GM12878 (cell line): ENCODE results near the gene KIF1C. TPM values are rescaled to one million over a fixed set of nuclear protein-coding genes. Genes with fewer than 3 reads are reported as not detected.

Experiments used
- ATAC-seq: fragments of 200-7000 bp; cut with Tn5 transposase; 3 replicates; pipeline ENCODE4 v1.9.1; 2020; ENCODE audit warnings: mild to moderate bottlenecking, moderate library complexity
- BruUV-seq: library from RNA; stranded (reverse); fragments of 400-500 nt; replicated peaks from 2 replicates; lab custom pipeline; 2021; lab: Mats Ljungman, UMichigan
- CTCF ChIA-PET: fragments of 300-600 bp; sonication (Branson Sonifier 250); formaldehyde crosslinking; extraction: SDS; loops from one replicate; lab custom pipeline; 2021; ENCODE audit warnings: inconsistent platforms; lab: Yijun Ruan, JAX
- POLR2A ChIA-PET: fragments of 350-600 bp; formaldehyde crosslinking; extraction: SDS; loops from one replicate; lab custom pipeline; 2021; ENCODE audit warnings: inconsistent platforms; lab: Charles Lee
- RAD21 ChIA-PET: fragments of 300-600 bp; sonication (Branson Sonifier 250); formaldehyde crosslinking; loops from one replicate; lab custom pipeline; 2023; ENCODE audit warnings: antibody characterized with exemption; ENCODE audit not compliant: unreplicated experiment; lab: Charles Lee
- SMC1A ChIA-PET: fragments of 300-600 bp; sonication (Branson Sonifier 250); formaldehyde crosslinking; loops from one replicate; lab custom pipeline; 2023; ENCODE audit not compliant: unreplicated experiment, uncharacterized antibody; lab: Charles Lee
- DNase-seq: peaks from one replicate; pipeline ENCODE4 v3.0.0-alpha.2; 2011; ENCODE audit warnings: low read depth, low spot score
- FAIRE-seq: peaks from 3 replicates; lab custom pipeline; 2011; peaks lifted over from hg19 to GRCh38; lab: Jason Lieb, UNC
- H2AFZ ChIP-seq: 2 replicates; pipeline ENCODE4 v1.6.0; 2011; ENCODE audit warnings: low read depth, low read length, control low read depth; ENCODE audit not compliant: control insufficient read depth
- H3K27ac ChIP-seq: 2 replicates; pipeline ENCODE4 v1.5.1; 2011; ENCODE audit warnings: control low read depth; ENCODE audit not compliant: control insufficient read depth, insufficient read depth
- H3K27me3 ChIP-seq, 2 experiments: replicated peaks in 1 of 2; 2 replicates each; pipeline versions ENCODE4 v1.6.0 to v1.6.1; 2011; ENCODE audit warnings: low read length in 1 of 2; ENCODE audit not compliant: control insufficient read depth in 2 of 2, insufficient read depth in 2 of 2
- H3K36me3 ChIP-seq, 2 experiments: 2 replicates each; pipeline ENCODE4 v1.5.1; 2011; ENCODE audit warnings: low read length in 1 of 2; ENCODE audit not compliant: control insufficient read depth in 2 of 2, insufficient read depth in 2 of 2
- H3K4me1 ChIP-seq: 2 replicates; pipeline ENCODE4 v1.6.1; 2011; ENCODE audit warnings: mild to moderate bottlenecking, low read length, moderate library complexity, mixed read lengths; ENCODE audit not compliant: control insufficient read depth, insufficient read depth
- H3K4me2 ChIP-seq: 2 replicates; pipeline ENCODE4 v1.6.0; 2011; ENCODE audit warnings: control low read depth; ENCODE audit not compliant: control insufficient read depth, insufficient read depth
- H3K4me3 ChIP-seq: fragments of 200-600 bp; sonication (generic); 2 replicates; pipeline ENCODE4 v1.5.1; 2016
- H3K79me2 ChIP-seq: 2 replicates; pipeline ENCODE4 v1.6.0; 2011; ENCODE audit warnings: low read length; ENCODE audit not compliant: control insufficient read depth, insufficient read depth
- H3K9ac ChIP-seq: 2 replicates; pipeline ENCODE4 v1.8.0; 2011; ENCODE audit warnings: low read length, control low read depth, mixed read lengths; ENCODE audit not compliant: control insufficient read depth, insufficient read depth
- H3K9me3 ChIP-seq: replicated peaks from 3 replicates; pipeline ENCODE4 v1.5.1; 2011; ENCODE audit warnings: mild to moderate bottlenecking, low read length; ENCODE audit not compliant: control insufficient read depth, insufficient read depth
- H4K20me1 ChIP-seq: 2 replicates; pipeline ENCODE4 v1.6.0; 2011; ENCODE audit not compliant: control insufficient read depth, insufficient read depth
- EZH2 ChIP-seq: IDR thresholded peaks from 2 replicates; pipeline ENCODE4 v1.6.1; 2012; ENCODE audit warnings: low read depth, mild to moderate bottlenecking, control low read depth, inconsistent platforms, low read length, borderline replicate concordance; ENCODE audit not compliant: control insufficient read depth
- NBN ChIP-seq: fragments of 450-650 bp; IDR thresholded peaks from 2 replicates; pipeline ENCODE4 v1.6.1; 2016
- NR2F1 ChIP-seq: fragments of 450-650 bp; conservative IDR thresholded peaks from 2 replicates; pipeline ENCODE4 v1.6.1; 2017; ENCODE audit warnings: mild to moderate bottlenecking
- RCOR1 ChIP-seq: conservative IDR thresholded peaks from 2 replicates; pipeline ENCODE4 v1.6.1; 2012; ENCODE audit warnings: low read depth, low read length, improper control_type of control experiment
- RFX5 ChIP-seq: IDR thresholded peaks from 2 replicates; pipeline ENCODE4 v1.6.1; 2011; ENCODE audit warnings: low read depth, low read length, improper control_type of control experiment
- SMAD1 ChIP-seq: fragments of 450-650 bp; IDR thresholded peaks from 2 replicates; pipeline ENCODE4 v1.6.1; 2018; ENCODE audit warnings: mild to moderate bottlenecking, low read depth; ENCODE audit not compliant: partially characterized antibody
- SRF ChIP-seq, 2 experiments: IDR thresholded peaks; 2 replicates each; pipeline ENCODE4 v1.6.1; 2011; ENCODE audit warnings: low read depth in 2 of 2, low read length in 2 of 2, mild to moderate bottlenecking in 1 of 2, moderate library complexity in 1 of 2
- STAT1 ChIP-seq: fragments of 450-650 bp; conservative IDR thresholded peaks from 2 replicates; pipeline ENCODE4 v1.6.1; 2014; ENCODE audit warnings: antibody characterized with exemption, mild to moderate bottlenecking
- WRNIP1 ChIP-seq: IDR thresholded peaks from 2 replicates; pipeline ENCODE4 v1.6.1; 2011; ENCODE audit warnings: low read depth, low read length, improper control_type of control experiment, borderline replicate concordance
- ZNF274 ChIP-seq: IDR thresholded peaks from one replicate; pipeline ENCODE4 v1.8.0; 2011; ENCODE audit not compliant: insufficient read length, insufficient read depth
- ZSCAN29 ChIP-seq: fragments of 450-650 bp; IDR thresholded peaks from 2 replicates; pipeline ENCODE4 v1.6.1; 2017; ENCODE audit warnings: mild to moderate bottlenecking, moderate library complexity
- WGBS: methylation state at CpG from one replicate; pipeline ENCODE4 v1.1.6; 2016; ENCODE audit warnings: low lambda C conversion rate; ENCODE audit not compliant: insufficient replicate concordance, insufficient coverage; ENCODE audit errors: missing lambda C conversion rate; 5-methylcytosine and 5-hydroxymethylcytosine counted together
- in situ Hi-C: fragments of 300-500 bp; cut with MboI; formaldehyde crosslinking; loops from 9 replicates; pipeline ENCODE4 v1.14.3; 2018; ENCODE audit warnings: mixed read lengths
- intact Hi-C: fragments of 100-400 bp; cut with micrococcal nuclease; formaldehyde crosslinking; loops from one replicate; pipeline ENCODE4 v1.14.2; 2022; ENCODE audit not compliant: unreplicated experiment
- polyA plus RNA-seq, 11 experiments: library from polyadenylated mRNA; depleted of rRNA in 4 of 11; unstranded in 6 of 11; stranded (reverse) in 5 of 11; fragments of >200 nt; fragmentation: Nextera tagmentation in 4 of 11; fragmentation: Illumina TruSeq in 1 of 11; extraction: Ambion mirVana in 4 of 11; extraction: Trizol in 1 of 11; gene quantifications; 1 replicate in 1 of 11; 2 replicates in 10 of 11; pipeline versions ENCODE4 v1.2.1 to v1.2.3, GENCODE V29; 2011 to 2016; ENCODE audit warnings: inconsistent platforms in 2 of 11, missing spikeins in 2 of 11, low read depth in 1 of 11
- total RNA-seq, 4 experiments: library from RNA; depleted of rRNA in 3 of 4; stranded (reverse); fragments of >200 nt in 3 of 4; fragmentation: Illumina TruSeq in 1 of 4; extraction: Trizol in 1 of 4; gene quantifications; 2 replicates each; pipeline versions ENCODE4 v1.2.1 to v1.2.3, GENCODE V29; 2013 to 2021
- TF ChIP-seq, protein P1 (sequence below): IDR thresholded peaks from 2 replicates; pipeline ENCODE4 v1.6.1; 2012; ENCODE audit warnings: low read depth, low read length, improper control_type of control experiment
- TF ChIP-seq, protein P2 (sequence below), 3 experiments: IDR thresholded peaks in 2 of 3; conservative IDR thresholded peaks in 1 of 3; 2 replicates each; pipeline ENCODE4 v1.5.1; 2011; ENCODE audit warnings: low read depth in 3 of 3, low read length in 3 of 3, mild to moderate bottlenecking in 3 of 3, control low read depth in 2 of 3, moderate library complexity in 2 of 3, inconsistent platforms in 1 of 3, mixed read lengths in 1 of 3; ENCODE audit not compliant: control insufficient read depth in 2 of 3, insufficient read depth in 1 of 3; ENCODE audit errors: extremely low read depth in 1 of 3
- TF ChIP-seq, protein P3 (sequence below): IDR thresholded peaks from 2 replicates; pipeline ENCODE4 v1.6.1; 2011; ENCODE audit warnings: low read depth, mild to moderate bottlenecking, low read length, moderate library complexity, borderline replicate concordance; ENCODE audit errors: extremely low read depth
- TF ChIP-seq, protein P4 (sequence below): fragments of 450-650 bp; IDR thresholded peaks from 2 replicates; pipeline ENCODE4 v1.6.1; 2017; ENCODE audit warnings: low read depth, mild to moderate bottlenecking, moderate library complexity
- TF ChIP-seq, protein P5 (sequence below): IDR thresholded peaks from 2 replicates; pipeline ENCODE4 v1.6.1; 2011; ENCODE audit warnings: low read depth, low read length, improper control_type of control experiment, borderline replicate concordance

Gene KIF1C
- total and polyA plus RNA-seq, 10 of the 15 experiments (the other 5 are each of a cell fraction or from before 2014, with no cell fraction given) = 1.4 to 65.9 (median 21.1) TPM

DNA sequence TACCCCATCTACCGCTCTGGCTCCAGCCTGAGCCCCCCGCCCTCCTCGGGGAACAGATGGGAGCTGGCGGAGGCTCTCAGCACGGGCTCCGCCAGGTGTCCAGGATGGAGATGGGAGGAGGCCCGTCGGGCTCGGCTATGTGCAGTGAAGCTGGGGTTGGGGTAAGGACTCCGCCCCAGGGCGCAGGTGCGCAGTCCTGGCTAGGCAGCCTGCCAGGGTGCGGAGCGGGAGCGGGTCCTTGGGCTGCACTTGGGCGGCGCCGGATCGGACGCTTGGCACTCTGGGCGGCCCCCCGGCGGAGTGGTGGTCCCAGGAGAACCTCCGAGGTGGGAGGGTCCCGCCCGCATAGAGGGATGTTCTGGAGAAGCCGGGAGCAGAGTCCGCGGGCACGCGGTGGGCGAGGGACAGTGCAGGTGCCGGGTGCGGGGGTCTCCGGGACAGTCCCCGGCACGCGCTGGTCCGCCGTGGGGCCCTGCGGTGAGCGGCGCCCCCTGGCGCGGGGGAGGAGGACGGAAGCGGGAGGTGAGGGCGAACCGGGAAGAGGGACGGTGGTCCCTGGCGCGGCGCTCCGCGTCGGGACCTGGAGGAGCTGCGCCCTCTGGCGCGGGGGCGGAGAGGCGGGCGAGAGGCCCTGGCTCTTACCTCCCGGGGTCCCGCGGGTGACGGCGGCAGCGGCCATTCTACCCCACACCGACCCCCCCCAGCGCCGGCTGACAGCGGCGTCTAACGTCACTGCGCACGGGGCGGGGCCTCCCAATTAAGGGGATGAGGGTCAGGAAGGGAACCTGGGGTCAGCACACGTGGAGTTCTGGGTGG is 10.6 kb upstream of the KIF1C start, which contains the start of gene CAMTA2:
Gene CAMTA2 (minus strand): TSS at position 725 of the 816 bp plus-strand sequence. CDS start 1,453 bp downstream, outside the sequence.
- Histone ChIP-seq H4K20me1 (no peaks in the 10 kb centered on the region), H3K27me3 (no peaks in the 10 kb centered on the region), H3K4me1 (peaks cover 19% of the 10 kb centered on the region), H3K4me2 (peak within 1 kb of the TSS; percentile 99), H3K36me3 (peaks cover 0 to 4% of the 10 kb centered on the region in 2 experiments; a peak in 1 of 4 replicates), H2AFZ (peak within 1 kb of the TSS; percentile 90), H3K79me2 (peaks cover 25% of the 10 kb centered on the region), H3K9me3 (no peaks in the 10 kb centered on the region), H3K27ac (peak within 1 kb of the TSS; percentile 90), H3K4me3 (peak within 1 kb of the TSS; percentile 74), H3K9ac (peak within 1 kb of the TSS; percentile 96)
- TSS peak; percentile 63 for BruUV-seq
- in situ Hi-C loops = no loop called here
- peak; percentile 92 for ATAC-seq
- DNase-seq = no peak
- under 1% methylated on average over 69 of the region's 78 CpGs for WGBS
- ChIA-PET POLR2A (interaction anchor here (1.1 to 2.3 kb wide), 8 partner anchors 11 to 78 kb away, joined by 3 to 22 read pairs (median 4); partner anchors contain the start of genes INCA1, KIF1C, RNF167 and SLC25A11), CTCF (interaction anchor here (0.6 to 2.5 kb wide), 18 partner anchors 10 to 78 kb away, joined by 3 to 19 read pairs (median 4); partner anchors contain the start of gene SPAG7), SMC1A (interaction anchor here (0.8 to 2.8 kb wide), 8 partner anchors 10 to 75 kb away, joined by 3 to 13 read pairs (median 6); partner anchors contain the start of genes INCA1, KIF1C, RNF167 and SLC25A11), RAD21 (interaction anchor here (0.6 to 3.7 kb wide), 12 partner anchors 11 to 251 kb away, joined by 3 to 15 read pairs (median 4); partner anchors contain the start of genes INCA1, KIF1C and SPAG7)
- intact Hi-C loops = no loop called here
- FAIRE-seq = no peak
- TF ChIP-seq NBN = no peak
- TF ChIP-seq, protein P1, sequence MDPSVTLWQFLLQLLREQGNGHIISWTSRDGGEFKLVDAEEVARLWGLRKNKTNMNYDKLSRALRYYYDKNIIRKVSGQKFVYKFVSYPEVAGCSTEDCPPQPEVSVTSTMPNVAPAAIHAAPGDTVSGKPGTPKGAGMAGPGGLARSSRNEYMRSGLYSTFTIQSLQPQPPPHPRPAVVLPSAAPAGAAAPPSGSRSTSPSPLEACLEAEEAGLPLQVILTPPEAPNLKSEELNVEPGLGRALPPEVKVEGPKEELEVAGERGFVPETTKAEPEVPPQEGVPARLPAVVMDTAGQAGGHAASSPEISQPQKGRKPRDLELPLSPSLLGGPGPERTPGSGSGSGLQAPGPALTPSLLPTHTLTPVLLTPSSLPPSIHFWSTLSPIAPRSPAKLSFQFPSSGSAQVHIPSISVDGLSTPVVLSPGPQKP = no peak
- TF ChIP-seq WRNIP1 = no peak
- TF ChIP-seq SRF (IDR thresholded peaks at IDR 0.05; ENCODE audit: low read depth in 2 of 2, low read length in 2 of 2) = peak; percentile 82 to 91
- no peak for TF ChIP-seq ZSCAN29
- TF ChIP-seq ZNF274 = no peak
- no peak for TF ChIP-seq EZH2
- TF ChIP-seq, protein P2, sequence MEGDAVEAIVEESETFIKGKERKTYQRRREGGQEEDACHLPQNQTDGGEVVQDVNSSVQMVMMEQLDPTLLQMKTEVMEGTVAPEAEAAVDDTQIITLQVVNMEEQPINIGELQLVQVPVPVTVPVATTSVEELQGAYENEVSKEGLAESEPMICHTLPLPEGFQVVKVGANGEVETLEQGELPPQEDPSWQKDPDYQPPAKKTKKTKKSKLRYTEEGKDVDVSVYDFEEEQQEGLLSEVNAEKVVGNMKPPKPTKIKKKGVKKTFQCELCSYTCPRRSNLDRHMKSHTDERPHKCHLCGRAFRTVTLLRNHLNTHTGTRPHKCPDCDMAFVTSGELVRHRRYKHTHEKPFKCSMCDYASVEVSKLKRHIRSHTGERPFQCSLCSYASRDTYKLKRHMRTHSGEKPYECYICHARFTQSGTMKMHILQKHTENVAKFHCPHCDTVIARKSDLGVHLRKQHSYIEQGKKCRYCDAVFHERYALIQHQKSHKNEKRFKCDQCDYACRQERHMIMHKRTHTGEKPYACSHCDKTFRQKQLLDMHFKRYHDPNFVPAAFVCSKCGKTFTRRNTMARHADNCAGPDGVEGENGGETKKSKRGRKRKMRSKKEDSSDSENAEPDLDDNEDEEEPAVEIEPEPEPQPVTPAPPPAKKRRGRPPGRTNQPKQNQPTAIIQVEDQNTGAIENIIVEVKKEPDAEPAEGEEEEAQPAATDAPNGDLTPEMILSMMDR (IDR thresholded peaks at IDR 0.05 in 2 of 3, conservative IDR thresholded peaks at IDR 0.05 in 1 of 3; ENCODE audit: control insufficient read depth in 2 of 3, extremely low read depth in 1 of 3, insufficient read depth in 1 of 3, low read depth in 3 of 3, low read length in 3 of 3) = peak; percentile 61 to 66 (median 66); a peak in 5 of 6 replicates
- TF ChIP-seq, protein P3, sequence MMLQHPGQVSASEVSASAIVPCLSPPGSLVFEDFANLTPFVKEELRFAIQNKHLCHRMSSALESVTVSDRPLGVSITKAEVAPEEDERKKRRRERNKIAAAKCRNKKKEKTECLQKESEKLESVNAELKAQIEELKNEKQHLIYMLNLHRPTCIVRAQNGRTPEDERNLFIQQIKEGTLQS = no peak
- TF ChIP-seq SMAD1 = no peak
- TF ChIP-seq NR2F1 = peak; percentile 96
- TF ChIP-seq RFX5 = no peak
- TF ChIP-seq RCOR1 = no peak
- TF ChIP-seq, protein P4, sequence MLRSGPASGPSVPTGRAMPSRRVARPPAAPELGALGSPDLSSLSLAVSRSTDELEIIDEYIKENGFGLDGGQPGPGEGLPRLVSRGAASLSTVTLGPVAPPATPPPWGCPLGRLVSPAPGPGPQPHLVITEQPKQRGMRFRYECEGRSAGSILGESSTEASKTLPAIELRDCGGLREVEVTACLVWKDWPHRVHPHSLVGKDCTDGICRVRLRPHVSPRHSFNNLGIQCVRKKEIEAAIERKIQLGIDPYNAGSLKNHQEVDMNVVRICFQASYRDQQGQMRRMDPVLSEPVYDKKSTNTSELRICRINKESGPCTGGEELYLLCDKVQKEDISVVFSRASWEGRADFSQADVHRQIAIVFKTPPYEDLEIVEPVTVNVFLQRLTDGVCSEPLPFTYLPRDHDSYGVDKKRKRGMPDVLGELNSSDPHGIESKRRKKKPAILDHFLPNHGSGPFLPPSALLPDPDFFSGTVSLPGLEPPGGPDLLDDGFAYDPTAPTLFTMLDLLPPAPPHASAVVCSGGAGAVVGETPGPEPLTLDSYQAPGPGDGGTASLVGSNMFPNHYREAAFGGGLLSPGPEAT = peak; percentile 47; the same call in 1 of the 2 replicates
- TF ChIP-seq STAT1 = no peak; the same call in 1 of the 2 replicates
- TF ChIP-seq, protein P5, sequence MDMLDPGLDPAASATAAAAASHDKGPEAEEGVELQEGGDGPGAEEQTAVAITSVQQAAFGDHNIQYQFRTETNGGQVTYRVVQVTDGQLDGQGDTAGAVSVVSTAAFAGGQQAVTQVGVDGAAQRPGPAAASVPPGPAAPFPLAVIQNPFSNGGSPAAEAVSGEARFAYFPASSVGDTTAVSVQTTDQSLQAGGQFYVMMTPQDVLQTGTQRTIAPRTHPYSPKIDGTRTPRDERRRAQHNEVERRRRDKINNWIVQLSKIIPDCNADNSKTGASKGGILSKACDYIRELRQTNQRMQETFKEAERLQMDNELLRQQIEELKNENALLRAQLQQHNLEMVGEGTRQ = no peak
